Measurements from ENCODE around the gene KRT74.

- no peak for TF ChIP-seq EZH2 (IDR thresholded peaks at IDR 0.05; ENCODE audit: borderline replicate concordance, low read depth, low read length, severe bottlenecking)
- TF ChIP-seq, protein P1, sequence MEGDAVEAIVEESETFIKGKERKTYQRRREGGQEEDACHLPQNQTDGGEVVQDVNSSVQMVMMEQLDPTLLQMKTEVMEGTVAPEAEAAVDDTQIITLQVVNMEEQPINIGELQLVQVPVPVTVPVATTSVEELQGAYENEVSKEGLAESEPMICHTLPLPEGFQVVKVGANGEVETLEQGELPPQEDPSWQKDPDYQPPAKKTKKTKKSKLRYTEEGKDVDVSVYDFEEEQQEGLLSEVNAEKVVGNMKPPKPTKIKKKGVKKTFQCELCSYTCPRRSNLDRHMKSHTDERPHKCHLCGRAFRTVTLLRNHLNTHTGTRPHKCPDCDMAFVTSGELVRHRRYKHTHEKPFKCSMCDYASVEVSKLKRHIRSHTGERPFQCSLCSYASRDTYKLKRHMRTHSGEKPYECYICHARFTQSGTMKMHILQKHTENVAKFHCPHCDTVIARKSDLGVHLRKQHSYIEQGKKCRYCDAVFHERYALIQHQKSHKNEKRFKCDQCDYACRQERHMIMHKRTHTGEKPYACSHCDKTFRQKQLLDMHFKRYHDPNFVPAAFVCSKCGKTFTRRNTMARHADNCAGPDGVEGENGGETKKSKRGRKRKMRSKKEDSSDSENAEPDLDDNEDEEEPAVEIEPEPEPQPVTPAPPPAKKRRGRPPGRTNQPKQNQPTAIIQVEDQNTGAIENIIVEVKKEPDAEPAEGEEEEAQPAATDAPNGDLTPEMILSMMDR (IDR thresholded peaks at IDR 0.05; ENCODE audit: borderline replicate concordance, extremely low read depth, low read length, poor library complexity, severe bottlenecking), result no peak
Measured at GRCh38 chr12:52568111-52568510, 5.5 kb downstream of the KRT74 start.
